IMR-90 (cell line): ENCODE results near the gene RNPEP. TPM values are rescaled to one million over a fixed set of nuclear protein-coding genes. Genes with fewer than 3 reads are reported as not detected.

Experiments used
- ATAC-seq: fragments of 200-7000 bp; cut with Tn5 transposase; 2 replicates; pipeline ENCODE4 v1.9.1; 2020; ENCODE audit warnings: low read depth, mild to moderate bottlenecking, moderate library complexity
- BruUV-seq: library from RNA; stranded (reverse); fragments of 400-500 nt; replicated peaks from 2 replicates; lab custom pipeline; 2021; lab: Mats Ljungman, UMichigan
- CTCF ChIA-PET: fragments of 300-600 bp; formaldehyde crosslinking; extraction: SDS; loops from one replicate; lab custom pipeline; 2021; ENCODE audit warnings: antibody characterized with exemption; lab: Yijun Ruan, JAX
- POLR2A ChIA-PET: fragments of 300-600 bp; sonication (Branson Sonifier 250); formaldehyde crosslinking; loops from one replicate; lab custom pipeline; 2022; ENCODE audit warnings: antibody characterized with exemption; ENCODE audit not compliant: unreplicated experiment; lab: Charles Lee
- DNase-seq: peaks from one replicate; pipeline ENCODE4 v3.0.0; 2013
- H2AFZ ChIP-seq: replicated peaks from 2 replicates; pipeline ENCODE3; 2013; ENCODE audit warnings: low read length, mild to moderate bottlenecking; ENCODE audit not compliant: poor library complexity
- H2AK5ac ChIP-seq: 2 replicates; pipeline ENCODE4 v1.6.1; 2013; ENCODE audit warnings: low read depth, low read length, inconsistent platforms
- H2AK9ac ChIP-seq: replicated peaks from 2 replicates; pipeline ENCODE3; 2013; ENCODE audit warnings: mild to moderate bottlenecking, low read depth, low read length, moderate library complexity; ENCODE audit not compliant: poor library complexity
- H2BK120ac ChIP-seq: 2 replicates; pipeline ENCODE4 v1.6.1; 2013; ENCODE audit warnings: low read depth, low read length, inconsistent platforms
- H2BK15ac ChIP-seq: 3 replicates; pipeline ENCODE4 v1.6.1; 2013; ENCODE audit warnings: low read depth, low read length, inconsistent platforms
- H2BK20ac ChIP-seq: 2 replicates; pipeline ENCODE4 v1.6.1; 2013; ENCODE audit warnings: low read depth, mild to moderate bottlenecking, inconsistent platforms, low read length, moderate library complexity
- H2BK5ac ChIP-seq: 2 replicates; pipeline ENCODE4 v1.6.1; 2013; ENCODE audit warnings: mild to moderate bottlenecking, low read depth, low read length, inconsistent platforms; ENCODE audit not compliant: poor library complexity, severe bottlenecking
- H3K14ac ChIP-seq: replicated peaks from 2 replicates; pipeline ENCODE4 v1.6.1; 2013; ENCODE audit warnings: low read depth, low read length, inconsistent platforms
- H3K18ac ChIP-seq: 2 replicates; pipeline ENCODE4 v1.6.1; 2013; ENCODE audit warnings: low read depth, low read length, control low read depth
- H3K23ac ChIP-seq: 2 replicates; pipeline ENCODE4 v1.6.1; 2013; ENCODE audit warnings: low read depth, low read length, inconsistent platforms
- H3K27ac ChIP-seq: 2 replicates; pipeline ENCODE4 v1.5.1; 2013; ENCODE audit warnings: mild to moderate bottlenecking, control low read depth, low read length; ENCODE audit not compliant: insufficient read depth
- H3K27me3 ChIP-seq: 2 replicates; pipeline ENCODE4 v1.6.1; 2013; ENCODE audit warnings: low read length; ENCODE audit not compliant: control insufficient read depth, insufficient read depth
- H3K36me3 ChIP-seq: 2 replicates; pipeline ENCODE4 v1.6.1; 2013; ENCODE audit warnings: low read length, mixed read lengths; ENCODE audit not compliant: control insufficient read depth, insufficient read depth
- H3K4ac ChIP-seq: 2 replicates; pipeline ENCODE4 v1.6.1; 2013; ENCODE audit warnings: low read depth, low read length, inconsistent platforms
- H3K4me1 ChIP-seq: 2 replicates; pipeline ENCODE4 v1.6.1; 2013; ENCODE audit warnings: low read length, mixed read lengths; ENCODE audit not compliant: control insufficient read depth, insufficient read depth
- H3K4me2 ChIP-seq: 2 replicates; pipeline ENCODE4 v1.6.1; 2013; ENCODE audit warnings: low read depth, mild to moderate bottlenecking, control low read depth, low read length, moderate library complexity
- H3K4me3 ChIP-seq: 2 replicates; pipeline ENCODE4 v1.5.1; 2013; ENCODE audit warnings: low read depth, mild to moderate bottlenecking, control low read depth, low read length, moderate library complexity; ENCODE audit not compliant: insufficient read depth
- H3K56ac ChIP-seq: 2 replicates; pipeline ENCODE4 v1.6.1; 2013; ENCODE audit warnings: low read length, inconsistent platforms; ENCODE audit not compliant: insufficient read depth; ENCODE audit errors: extremely low read depth
- H3K79me1 ChIP-seq, 2 experiments: 2 replicates each; pipeline ENCODE4 v1.6.1; 2013; ENCODE audit warnings: low read length in 2 of 2, inconsistent platforms in 1 of 2, low read depth in 1 of 2
- H3K9ac ChIP-seq: 2 replicates; pipeline ENCODE4 v1.6.1; 2013; ENCODE audit warnings: low read depth, low read length, control low read depth
- H3K9me1 ChIP-seq: 2 replicates; pipeline ENCODE4 v1.6.1; 2013; ENCODE audit warnings: low read length, inconsistent platforms; ENCODE audit not compliant: insufficient read depth
- H3K9me3 ChIP-seq: 2 replicates; pipeline ENCODE4 v1.6.1; 2013; ENCODE audit warnings: low read length; ENCODE audit not compliant: control insufficient read depth, insufficient read depth
- H4K20me1 ChIP-seq: 2 replicates; pipeline ENCODE4 v1.6.1; 2013; ENCODE audit warnings: low read length, inconsistent platforms; ENCODE audit not compliant: insufficient read depth
- H4K5ac ChIP-seq: 2 replicates; pipeline ENCODE4 v1.6.1; 2013; ENCODE audit warnings: mild to moderate bottlenecking, low read depth, low read length, control low read depth
- H4K8ac ChIP-seq, 2 experiments: 2 replicates each; pipeline ENCODE4 v1.6.1; 2013; ENCODE audit warnings: low read depth in 2 of 2, low read length in 2 of 2, control low read depth in 1 of 2, inconsistent platforms in 1 of 2
- H4K91ac ChIP-seq: 2 replicates; pipeline ENCODE4 v1.6.1; 2013; ENCODE audit warnings: low read depth, low read length, inconsistent platforms; ENCODE audit not compliant: insufficient read depth
- BHLHE40 ChIP-seq: fragments of 150-350 bp; IDR thresholded peaks from 2 replicates; pipeline ENCODE4 v1.6.1; 2016; ENCODE audit warnings: mild to moderate bottlenecking, low read depth, low read length
- CEBPB ChIP-seq: IDR thresholded peaks from 2 replicates; pipeline ENCODE4 v1.6.1; 2012; ENCODE audit warnings: low read depth, low read length, improper control_type of control experiment
- CHD1 ChIP-seq: IDR thresholded peaks from 2 replicates; pipeline ENCODE4 v1.6.1; 2012; ENCODE audit warnings: low read depth, low read length, improper control_type of control experiment
- CTCF ChIP-seq: conservative IDR thresholded peaks from 2 replicates; pipeline ENCODE4 v1.5.1; 2012; ENCODE audit warnings: mild to moderate bottlenecking, low read depth, low read length, improper control_type of control experiment
- ELK1 ChIP-seq: fragments of 150-350 bp; IDR thresholded peaks from 2 replicates; pipeline ENCODE4 v1.6.1; 2016; ENCODE audit warnings: low read depth, mild to moderate bottlenecking, low read length, moderate library complexity, borderline replicate concordance
- MAFK ChIP-seq: IDR thresholded peaks from 2 replicates; pipeline ENCODE4 v1.6.1; 2012; ENCODE audit warnings: low read depth, low read length, improper control_type of control experiment
- MAZ ChIP-seq: IDR thresholded peaks from 2 replicates; pipeline ENCODE4 v1.6.1; 2012; ENCODE audit warnings: low read depth, mild to moderate bottlenecking, low read length, improper control_type of control experiment, moderate library complexity, borderline replicate concordance
- MXI1 ChIP-seq: IDR thresholded peaks from 2 replicates; pipeline ENCODE4 v1.6.1; 2012; ENCODE audit warnings: low read depth, mild to moderate bottlenecking, low read length, moderate library complexity, borderline replicate concordance
- NFE2L2 ChIP-seq: fragments of 150-350 bp; IDR thresholded peaks from 2 replicates; pipeline ENCODE4 v1.6.1; 2016; ENCODE audit warnings: low read depth, mild to moderate bottlenecking, low read length
- RCOR1 ChIP-seq: IDR thresholded peaks from 2 replicates; pipeline ENCODE4 v1.6.1; 2012; ENCODE audit warnings: mild to moderate bottlenecking, low read length, improper control_type of control experiment; ENCODE audit not compliant: insufficient replicate concordance
- RFX5 ChIP-seq: IDR thresholded peaks from 2 replicates; pipeline ENCODE4 v1.8.0; 2012; ENCODE audit warnings: low read depth, mild to moderate bottlenecking, low read length, moderate library complexity
- SMC3 ChIP-seq: fragments of 150-350 bp; IDR thresholded peaks from 2 replicates; pipeline ENCODE4 v1.6.1; 2016; ENCODE audit warnings: low read depth, mild to moderate bottlenecking, antibody characterized with exemption, low read length, moderate library complexity
- USF2 ChIP-seq: fragments of 150-350 bp; IDR thresholded peaks from 2 replicates; pipeline ENCODE4 v1.6.1; 2017; ENCODE audit warnings: mild to moderate bottlenecking, antibody characterized with exemption, low read length, low read depth
- WGBS, 2 experiments: methylation state at CpG; one replicate each; pipeline versions ENCODE4 v1.1.5 to v1.1.7; 2013; ENCODE audit warnings: missing lambda C conversion rate in 2 of 2; ENCODE audit not compliant: insufficient read length in 1 of 2; ENCODE audit errors: extremely low coverage in 2 of 2; 5-methylcytosine and 5-hydroxymethylcytosine counted together
- dilution Hi-C: fragments of 300-500 bp; cut with HindIII; formaldehyde crosslinking; loops from one replicate; pipeline ENCODE4 v1.14.3; 2018; ENCODE audit warnings: low sequenced_read_pairs; ENCODE audit not compliant: unreplicated experiment
- in situ Hi-C: fragments of 300-500 bp; cut with MboI; formaldehyde crosslinking; loops from 3 replicates; pipeline ENCODE4 v1.14.3; 2019; ENCODE audit warnings: low sequenced_read_pairs, inconsistent platforms, mixed read lengths
- intact Hi-C: fragments of 100-400 bp; cut with micrococcal nuclease; formaldehyde crosslinking; loops from 2 replicates; pipeline ENCODE4 v1.10.0; 2022
- polyA plus RNA-seq, 3 experiments: library from polyadenylated mRNA; depleted of rRNA; stranded (reverse); fragments of >200 nt; gene quantifications; 2 replicates each; pipeline ENCODE4 v1.2.3, GENCODE V29; 2012; ENCODE audit warnings: low replicate concordance in 1 of 3
- total RNA-seq: library from RNA; depleted of rRNA; stranded (reverse); fragments of >200 nt; gene quantifications from 2 replicates; pipeline ENCODE4 v1.2.3, GENCODE V29; 2012

RNPEP gene
- total and polyA plus RNA-seq, 2 of the 4 experiments (the other 2 are of a cell fraction), result 49.8 to 75.4 TPM

GRCh38 chr1:201970334-201971159, 11.9 kb upstream of the RNPEP start:
- Histone ChIP-seq H4K8ac (no peak overlapping the region), H4K5ac (no peak overlapping the region), H4K91ac (no peak overlapping the region), H2BK120ac (no peak overlapping the region), H3K27me3 (no peaks in the 10 kb centered on the region), H2BK15ac (no peak overlapping the region), H2AFZ (no peak overlapping the region), H3K4ac (no peak overlapping the region), H2BK20ac (no peak overlapping the region), H3K79me1 (peaks cover 11 to 14% of the 10 kb centered on the region in 2 experiments), H2AK9ac (no peak overlapping the region), H3K9me1 (no peaks in the 10 kb centered on the region), H2AK5ac (no peak overlapping the region), H3K56ac (no peak overlapping the region), H3K23ac (no peak overlapping the region), H4K20me1 (0 out of 2 replicates have a peak, but pooled peaks cover 3% of the 10 kb centered on the region), H3K9me3 (no peaks in the 10 kb centered on the region), H2BK5ac (no peak overlapping the region), H3K18ac (no peak overlapping the region), H3K9ac (peak overlapping the region; percentile 6; the same call in 1 of the 2 replicates), H3K4me2 (no peak overlapping the region), H3K36me3 (peaks cover 29% of the 10 kb centered on the region), H3K27ac (no peak overlapping the region), H3K14ac (no peak overlapping the region), H3K4me3 (no peak overlapping the region), H3K4me1 (no peaks in the 10 kb centered on the region; the same call in 1 of the 2 replicates)
- dilution Hi-C loops (no loop called here), in situ Hi-C loops (loop anchor here (25.0 kb wide), 1 partner anchor 433 kb away; the partner anchor contains the start of gene NAV1), intact Hi-C loops (loop anchor here (10.0 kb wide), 1 partner anchor 436 kb away; the partner anchor contains the start of gene NAV1)
- BruUV-seq, result no TSS peak
- TF ChIP-seq CTCF, result no peak
- TF ChIP-seq NFE2L2, result no peak
- TF ChIP-seq MAZ, result no peak
- no peak for TF ChIP-seq BHLHE40
- TF ChIP-seq MAFK, result no peak
- no peak for TF ChIP-seq SMC3
- TF ChIP-seq USF2, result no peak
- TF ChIP-seq CEBPB, result no peak
- TF ChIP-seq ELK1, result no peak
- no peak for TF ChIP-seq RCOR1
- TF ChIP-seq CHD1, result no peak
- no peak for TF ChIP-seq RFX5
- TF ChIP-seq MXI1, result no peak
- ATAC-seq (peak; percentile 56; the same call in 1 of the 2 replicates), DNase-seq (peak; percentile 58)
- 11% methylated on average over 3 of the region's 9 CpGs; no CpG with 5 or more reads in 1 of the 2 experiments for whole genome bisulfite sequencing, 2 experiments
- ChIA-PET CTCF (interaction anchor here (2.7 kb wide), 1 partner anchor 75 kb away, joined by 12 read pairs; no protein-coding TSS in a partner anchor), POLR2A (no interaction called here)
